Measurements from ENCODE around the gene ANO5.

The ANO5 gene

DNA sequence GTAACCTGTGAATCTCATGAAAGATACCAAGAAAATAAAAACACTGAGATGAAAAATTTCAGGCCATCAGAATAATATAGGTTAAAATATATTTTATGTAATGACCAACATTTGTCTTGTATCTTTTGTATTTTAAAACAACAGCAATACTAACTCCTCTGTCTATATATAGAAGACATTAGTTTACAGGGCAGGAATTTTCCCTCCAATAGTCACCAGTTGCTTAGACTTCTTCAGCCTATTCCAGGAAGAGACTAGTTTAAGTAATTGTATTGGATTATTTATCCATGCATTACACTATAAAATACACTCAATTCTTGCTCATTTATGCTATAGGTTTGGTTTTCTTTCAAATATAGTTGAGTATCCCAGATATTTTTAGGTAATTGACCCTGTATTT is 24.1 kb downstream of the ANO5 start:
- no peak overlapping the region for H3K4me2 ChIP-seq (ENCODE audit: low read length, poor library complexity, severe bottlenecking)
- no peak overlapping the region for H3K18ac ChIP-seq (ENCODE audit: low read depth in 1 of 2, low read length in 2 of 2)
- no peak overlapping the region for H2BK12ac ChIP-seq (ENCODE audit: low read length in 2 of 2)
- no peak overlapping the region for H3K4ac ChIP-seq (ENCODE audit: low read depth in 1 of 2, low read length in 2 of 2)
- no peaks in the 10 kb centered on the region for H3K4me1 ChIP-seq (ENCODE audit: control insufficient read depth, insufficient read depth, low read depth, low read length)
- no peaks in the 10 kb centered on the region for H3K9me3 ChIP-seq (ENCODE audit: control insufficient read depth, low read length)
- H2BK5ac ChIP-seq (ENCODE audit: low read depth, low read length, poor library complexity, severe bottlenecking), result no peak overlapping the region
- no peaks in the 10 kb centered on the region for H3K27me3 ChIP-seq (ENCODE audit: control insufficient read depth in 1 of 2, insufficient read depth in 1 of 2, low read length in 2 of 2)
- no peak for DNase-seq
- H3K36me3 ChIP-seq (ENCODE audit: control insufficient read depth in 1 of 2, insufficient read depth in 2 of 2, low read depth in 1 of 2, low read length in 2 of 2), result no peaks in the 10 kb centered on the region
- no peak overlapping the region for H3K23ac ChIP-seq (ENCODE audit: low read length in 2 of 2)
- no peak overlapping the region for H2BK120ac ChIP-seq (ENCODE audit: low read depth, low read length)
- no peak overlapping the region for H4K91ac ChIP-seq (ENCODE audit: low read length)
- no peak overlapping the region for H3K14ac ChIP-seq (ENCODE audit: low read length in 2 of 2)
- no peak overlapping the region for H4K8ac ChIP-seq (ENCODE audit: low read length)
- no peak overlapping the region for H3K4me3 ChIP-seq (ENCODE audit: insufficient read depth in 1 of 2, low read depth in 1 of 2, low read length in 2 of 2)
- no peak overlapping the region for H2AK5ac ChIP-seq (ENCODE audit: low read length, severe bottlenecking)
- H3K9ac ChIP-seq (ENCODE audit: low read length), result no peak overlapping the region
- no peak overlapping the region for H3K27ac ChIP-seq (ENCODE audit: low read length, poor library complexity, severe bottlenecking)
- H3K79me1 ChIP-seq (replicated peaks; ENCODE audit: low read length, poor library complexity, severe bottlenecking), result no peaks in the 10 kb centered on the region
- no peak overlapping the region for H2BK15ac ChIP-seq (ENCODE audit: low read depth, poor library complexity, severe bottlenecking)
- no peak overlapping the region for H2AFZ ChIP-seq (ENCODE audit: low read depth, low read length)

GRCh38 chr11:22221143-22221542 is 28.3 kb downstream of the ANO5 start:
- Histone ChIP-seq H2BK5ac (ENCODE audit: low read depth, low read length, poor library complexity, severe bottlenecking) (no peak overlapping the region), H3K36me3 (ENCODE audit: control insufficient read depth in 1 of 2, insufficient read depth in 2 of 2, low read depth in 1 of 2, low read length in 2 of 2) (no peaks in the 10 kb centered on the region), H3K23ac (ENCODE audit: low read length in 2 of 2) (no peak overlapping the region), H3K4me2 (ENCODE audit: low read length, poor library complexity, severe bottlenecking) (no peak overlapping the region), H3K79me1 (replicated peaks; ENCODE audit: low read length, poor library complexity, severe bottlenecking) (no peaks in the 10 kb centered on the region), H3K27me3 (ENCODE audit: control insufficient read depth in 1 of 2, insufficient read depth in 1 of 2, low read length in 2 of 2) (no peaks in the 10 kb centered on the region), H3K27ac (ENCODE audit: low read length, poor library complexity, severe bottlenecking) (no peak overlapping the region), H3K9me3 (ENCODE audit: control insufficient read depth, low read length) (no peaks in the 10 kb centered on the region), H3K4ac (ENCODE audit: low read depth in 1 of 2, low read length in 2 of 2) (no peak overlapping the region), H2BK15ac (ENCODE audit: low read depth, poor library complexity, severe bottlenecking) (no peak overlapping the region), H3K9ac (ENCODE audit: low read length) (no peak overlapping the region), H3K18ac (ENCODE audit: low read depth in 1 of 2, low read length in 2 of 2) (no peak overlapping the region), H2BK120ac (ENCODE audit: low read depth, low read length) (no peak overlapping the region), H2BK12ac (ENCODE audit: low read length in 2 of 2) (no peak overlapping the region), H4K91ac (ENCODE audit: low read length) (no peak overlapping the region), H2AK5ac (ENCODE audit: low read length, severe bottlenecking) (no peak overlapping the region), H3K4me1 (ENCODE audit: control insufficient read depth, insufficient read depth, low read depth, low read length) (no peaks in the 10 kb centered on the region), H3K4me3 (ENCODE audit: insufficient read depth in 1 of 2, low read depth in 1 of 2, low read length in 2 of 2) (no peak overlapping the region), H3K14ac (ENCODE audit: low read length in 2 of 2) (no peak overlapping the region), H2AFZ (ENCODE audit: low read depth, low read length) (no peak overlapping the region), H4K8ac (ENCODE audit: low read length) (no peak overlapping the region)
- WGBS, result 84% methylated on average over 3 of the region's 3 CpGs
- DNase-seq, result no peak

DNA sequence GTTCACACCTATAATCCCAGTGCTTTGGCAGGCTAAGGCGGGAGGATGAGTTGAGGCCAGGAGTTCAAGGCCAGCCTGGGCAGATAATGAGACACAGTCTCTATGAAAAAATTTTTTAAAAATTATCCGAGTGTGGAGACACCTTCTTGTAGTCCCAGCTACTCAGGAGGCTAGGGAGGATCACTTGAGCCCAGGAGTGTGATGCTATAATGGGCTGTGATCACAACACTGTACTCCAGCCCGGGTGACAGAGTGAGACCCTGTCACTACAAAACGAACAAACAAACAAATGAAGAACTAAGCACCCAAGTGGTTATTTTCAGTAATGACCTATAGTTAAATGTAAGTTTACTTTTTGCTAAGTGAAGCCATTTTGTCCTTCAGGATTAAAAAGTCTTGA is 32.3 kb downstream of the ANO5 start:
- Histone ChIP-seq H3K36me3 (ENCODE audit: control insufficient read depth in 1 of 2, insufficient read depth in 2 of 2, low read depth in 1 of 2, low read length in 2 of 2) (no peaks in the 10 kb centered on the region), H3K27me3 (ENCODE audit: control insufficient read depth in 1 of 2, insufficient read depth in 1 of 2, low read length in 2 of 2) (no peaks in the 10 kb centered on the region), H4K91ac (ENCODE audit: low read length) (no peak overlapping the region), H2AFZ (ENCODE audit: low read depth, low read length) (no peak overlapping the region), H3K23ac (ENCODE audit: low read length in 2 of 2) (no peak overlapping the region), H3K4ac (ENCODE audit: low read depth in 1 of 2, low read length in 2 of 2) (no peak overlapping the region), H2AK5ac (ENCODE audit: low read length, severe bottlenecking) (no peak overlapping the region), H3K27ac (ENCODE audit: low read length, poor library complexity, severe bottlenecking) (no peak overlapping the region), H3K18ac (ENCODE audit: low read depth in 1 of 2, low read length in 2 of 2) (no peak overlapping the region), H2BK120ac (ENCODE audit: low read depth, low read length) (no peak overlapping the region), H2BK5ac (ENCODE audit: low read depth, low read length, poor library complexity, severe bottlenecking) (no peak overlapping the region), H3K79me1 (replicated peaks; ENCODE audit: low read length, poor library complexity, severe bottlenecking) (no peaks in the 10 kb centered on the region), H3K4me3 (ENCODE audit: insufficient read depth in 1 of 2, low read depth in 1 of 2, low read length in 2 of 2) (no peak overlapping the region), H3K14ac (ENCODE audit: low read length in 2 of 2) (no peak overlapping the region), H4K8ac (ENCODE audit: low read length) (no peak overlapping the region), H2BK15ac (ENCODE audit: low read depth, poor library complexity, severe bottlenecking) (no peak overlapping the region), H2BK12ac (ENCODE audit: low read length in 2 of 2) (no peak overlapping the region), H3K4me2 (ENCODE audit: low read length, poor library complexity, severe bottlenecking) (no peak overlapping the region), H3K4me1 (ENCODE audit: control insufficient read depth, insufficient read depth, low read depth, low read length) (no peaks in the 10 kb centered on the region), H3K9ac (ENCODE audit: low read length) (no peak overlapping the region), H3K9me3 (ENCODE audit: control insufficient read depth, low read length) (no peaks in the 10 kb centered on the region)
- DNase-seq, result no peak
- 68% methylated on average over 2 of the region's 4 CpGs for WGBS

- Histone ChIP-seq H3K14ac (ENCODE audit: low read length in 2 of 2) (no peak overlapping the region), H3K27ac (ENCODE audit: low read length, poor library complexity, severe bottlenecking) (no peak overlapping the region), H3K79me1 (replicated peaks; ENCODE audit: low read length, poor library complexity, severe bottlenecking) (no peaks in the 10 kb centered on the region), H2BK5ac (ENCODE audit: low read depth, low read length, poor library complexity, severe bottlenecking) (no peak overlapping the region), H3K36me3 (ENCODE audit: control insufficient read depth in 1 of 2, insufficient read depth in 2 of 2, low read depth in 1 of 2, low read length in 2 of 2) (no peaks in the 10 kb centered on the region), H3K9me3 (ENCODE audit: control insufficient read depth, low read length) (no peaks in the 10 kb centered on the region), H2BK12ac (ENCODE audit: low read length in 2 of 2) (no peak overlapping the region), H2BK120ac (ENCODE audit: low read depth, low read length) (no peak overlapping the region), H3K9ac (ENCODE audit: low read length) (no peak overlapping the region), H2AK5ac (ENCODE audit: low read length, severe bottlenecking) (no peak overlapping the region), H3K4me1 (ENCODE audit: control insufficient read depth, insufficient read depth, low read depth, low read length) (no peaks in the 10 kb centered on the region), H4K8ac (ENCODE audit: low read length) (no peak overlapping the region), H3K4me2 (ENCODE audit: low read length, poor library complexity, severe bottlenecking) (no peak overlapping the region), H4K91ac (ENCODE audit: low read length) (no peak overlapping the region), H3K23ac (ENCODE audit: low read length in 2 of 2) (no peak overlapping the region), H2BK15ac (ENCODE audit: low read depth, poor library complexity, severe bottlenecking) (no peak overlapping the region), H3K4ac (ENCODE audit: low read depth in 1 of 2, low read length in 2 of 2) (no peak overlapping the region), H3K4me3 (ENCODE audit: insufficient read depth in 1 of 2, low read depth in 1 of 2, low read length in 2 of 2) (no peak overlapping the region), H3K18ac (ENCODE audit: low read depth in 1 of 2, low read length in 2 of 2) (no peak overlapping the region), H3K27me3 (ENCODE audit: control insufficient read depth in 1 of 2, insufficient read depth in 1 of 2, low read length in 2 of 2) (no peaks in the 10 kb centered on the region), H2AFZ (ENCODE audit: low read depth, low read length) (no peak overlapping the region)
- DNase-seq, result no peak
- 39% methylated on average over 1 of the region's 1 CpG for WGBS
Observed at GRCh38 chr11:22234743-22235142, 41.9 kb downstream of the ANO5 start.
